ENCODE results near the gene SUZ12. TPM values are rescaled to one million over a fixed set of nuclear protein-coding genes. Genes with fewer than 3 reads are reported as not detected.
"Not testable (repeated sequence)": the region's sequence is repeated elsewhere in the genome, so short reads cannot be mapped to it uniquely, and the experiment has no call there.

Gene SUZ12
- total and polyA plus RNA-seq, 7 donors = 9.6 to 26.3 (median 21.2) TPM

DNA sequence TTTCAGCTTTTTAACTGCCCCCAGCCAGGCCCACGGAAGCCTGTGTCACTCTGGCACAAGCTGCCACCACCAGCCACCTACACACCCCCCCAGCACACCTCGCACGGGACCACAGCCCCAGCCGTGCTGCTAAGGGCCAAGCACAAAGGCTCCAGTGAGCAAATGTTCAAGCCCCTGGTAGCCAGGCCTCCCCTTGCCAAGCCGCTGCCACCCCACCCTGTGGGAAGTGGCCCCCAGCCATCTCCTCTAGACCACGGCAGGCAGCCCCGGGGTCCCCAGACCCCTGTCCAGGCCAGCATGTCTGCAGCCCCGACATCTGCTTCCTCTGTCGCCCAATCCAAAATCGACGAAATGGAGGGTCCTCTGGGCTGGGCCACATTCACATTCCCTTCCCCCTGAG is 105.5 kb downstream of the SUZ12 start:
- peaks cover 0 to 40% (median 15%) of the 10 kb centered on the region in 4 donors for H3K36me3 ChIP-seq
- H3K4me1 ChIP-seq; DNase-seq; H3K27me3 ChIP-seq; H3K27ac ChIP-seq; intact Hi-C loops (cut with DNase I); H3K9me3 ChIP-seq; H3K4me3 ChIP-seq: not testable (repeated sequence)
- 96 to 97% methylated on average over 10 of the region's 11 CpGs for WGBS, 2 donors

DNA sequence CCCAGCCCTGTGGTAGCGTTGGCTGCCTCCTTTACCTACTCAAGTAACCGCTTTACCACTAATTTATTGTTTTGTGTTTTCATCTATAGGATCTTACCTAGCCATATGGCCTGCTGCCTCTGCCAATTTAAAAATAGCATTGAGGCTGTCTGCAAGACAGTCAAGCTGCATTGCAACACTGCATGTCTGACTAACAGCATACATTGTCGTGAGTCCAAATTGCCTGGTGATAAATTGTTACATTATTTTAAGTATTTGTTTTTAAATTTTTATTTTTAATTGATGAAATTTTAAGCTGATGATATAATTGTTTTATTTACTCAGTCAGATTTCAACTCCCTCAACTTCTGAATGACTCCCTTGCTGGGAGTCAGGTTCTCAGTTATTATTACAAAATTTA is 108.8 kb downstream of the SUZ12 start:
- H3K36me3 ChIP-seq = peaks cover 0 to 22% (median 10%) of the 10 kb centered on the region in 4 donors
- intact Hi-C loops (cut with DNase I); H3K4me1 ChIP-seq; DNase-seq; H3K4me3 ChIP-seq; H3K27ac ChIP-seq; H3K27me3 ChIP-seq; H3K9me3 ChIP-seq: not testable (repeated sequence)
- 94 to 95% methylated on average over 3 of the region's 3 CpGs for WGBS, 2 donors

DNA sequence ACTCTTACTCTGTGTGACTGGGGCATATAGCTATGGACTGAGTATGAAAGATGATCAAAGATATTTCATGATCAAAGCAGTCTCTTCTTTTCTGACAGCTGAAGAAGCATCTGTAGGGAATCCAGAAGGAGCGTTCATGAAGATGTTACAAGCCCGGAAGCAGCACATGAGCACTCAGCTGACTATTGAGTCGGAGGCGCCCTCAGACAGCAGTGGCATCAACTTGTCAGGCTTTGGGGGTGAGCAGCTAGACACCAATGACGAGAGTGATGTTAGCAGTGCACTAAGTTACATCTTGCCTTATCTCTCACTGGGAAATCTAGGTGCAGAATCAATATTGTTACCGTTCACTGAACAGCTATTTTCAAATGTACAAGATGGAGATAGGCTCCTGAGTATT is 110.9 kb downstream of the SUZ12 start:
- H3K4me1 ChIP-seq; H3K27ac ChIP-seq; H3K4me3 ChIP-seq; H3K27me3 ChIP-seq; DNase-seq; intact Hi-C loops (cut with DNase I); H3K9me3 ChIP-seq: not testable (repeated sequence)
- WGBS, 2 donors = 97% methylated on average over 6 of the region's 6 CpGs
- H3K36me3 ChIP-seq = peaks cover 0 to 14% (median 4%) of the 10 kb centered on the region in 4 donors

Small RNA genes lying within 50 kb of the gene (small RNA-seq; reads per million reads assigned to genes)
- gene AC090616.4 (0 reads per million in 3 donors), gene RNA5SP437 (0 reads per million in 3 donors)

Other genes with a start within 250 kb of the SUZ12 start
- 100 to 1,000 TPM; 135 to 216 (median 170) TPM for gene COPRS, start 77.8 kb upstream of the SUZ12 start, total RNA-seq
- gene COPRS, start 77.8 kb upstream of the SUZ12 start, polyA plus RNA-seq = 10 to 100 TPM; 29.4 to 47.4 (median 31.7) TPM
- gene UTP6, start 35.3 kb upstream of the SUZ12 start, total RNA-seq = 10 to 100 TPM; 22.1 to 29.7 (median 25.2) TPM
- gene UTP6, start 35.3 kb upstream of the SUZ12 start, polyA plus RNA-seq = 10 to 100 TPM; 11.8 to 46.4 (median 19.8) TPM
- 10 to 100 TPM; 14.0 to 44.9 (median 17.6) TPM for gene LRRC37B, start 70.4 kb downstream of the SUZ12 start, total RNA-seq
- 10 to 100 TPM in 1 of 3 donors, 1 to 10 TPM in 2; 4.2 to 10.8 (median 6.2) TPM for gene LRRC37B, start 70.4 kb downstream of the SUZ12 start, polyA plus RNA-seq
- 10 to 100 TPM; 48.9 to 71.5 (median 58.0) TPM for gene RHOT1, start 205.5 kb downstream of the SUZ12 start, total RNA-seq
- 10 to 100 TPM; 17.0 to 33.6 (median 22.0) TPM for gene RHOT1, start 205.5 kb downstream of the SUZ12 start, polyA plus RNA-seq